ENCODE data around the gene TRAPPC14. TPM values are rescaled to one million over a fixed set of nuclear protein-coding genes. Genes with fewer than 3 reads are reported as not detected.

The TRAPPC14 gene
- total RNA-seq, 1 donor from 2014 or later = 58.1 TPM

DNA sequence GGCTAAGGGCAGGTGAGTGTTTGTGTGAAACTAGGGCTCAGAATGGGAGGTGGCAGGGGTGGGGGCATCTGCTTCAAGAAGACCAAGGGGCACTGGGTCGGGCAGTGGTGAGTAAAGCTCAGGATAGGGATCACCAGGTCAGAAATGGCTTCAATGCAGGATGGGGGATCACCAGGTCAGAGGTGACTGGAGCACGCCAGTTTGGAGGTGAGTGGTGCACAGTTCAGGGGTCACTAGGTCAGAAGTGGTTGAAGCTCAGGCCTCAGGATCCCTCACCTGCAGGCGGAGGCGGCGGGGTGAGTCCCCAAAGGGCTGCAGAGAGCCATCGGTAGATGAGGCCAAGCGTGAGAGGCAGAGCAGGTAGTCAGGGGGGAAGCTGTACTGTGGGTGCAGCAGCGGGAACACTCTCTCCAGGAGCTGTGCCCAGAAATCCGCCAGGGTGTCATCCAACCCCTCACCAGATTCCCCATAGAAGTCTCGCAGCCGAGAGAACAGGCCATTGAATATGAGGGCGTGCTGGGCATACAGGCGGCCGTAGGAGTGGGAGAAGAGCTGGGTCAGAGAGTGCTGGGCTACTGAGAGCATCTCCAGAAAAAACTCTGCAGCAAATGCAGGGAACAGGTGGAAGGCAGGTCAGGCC lies 16.9 kb upstream of the TRAPPC14 start:
- intact Hi-C loops (cut with micrococcal nuclease) = no loop called here

DNA sequence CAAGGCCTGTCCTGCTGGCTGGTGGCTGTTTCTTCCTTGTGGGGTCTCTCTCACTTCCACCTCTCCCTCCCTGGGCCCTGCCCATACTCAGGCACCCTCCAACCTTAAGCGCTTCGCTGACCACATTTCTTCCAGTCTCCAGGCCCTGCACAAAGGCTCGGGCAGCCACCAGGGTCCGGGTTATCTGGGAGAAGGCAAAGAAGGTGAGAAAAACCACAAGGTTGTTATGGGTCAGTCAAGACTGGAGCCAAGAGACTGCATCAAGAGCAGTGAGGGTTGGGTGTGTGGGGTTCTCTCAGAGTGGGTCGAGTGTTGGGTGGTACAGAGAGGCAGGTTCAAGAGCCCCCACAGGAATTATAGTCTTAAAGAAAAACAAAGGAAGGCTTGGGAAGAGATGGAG lies 16.1 kb upstream of the TRAPPC14 start:
- intact Hi-C loops (cut with micrococcal nuclease) = no loop called here

GRCh38 chr7:100173806-100174495 lies 15.4 kb upstream of the TRAPPC14 start:
- intact Hi-C loops (cut with micrococcal nuclease) = no loop called here

DNA sequence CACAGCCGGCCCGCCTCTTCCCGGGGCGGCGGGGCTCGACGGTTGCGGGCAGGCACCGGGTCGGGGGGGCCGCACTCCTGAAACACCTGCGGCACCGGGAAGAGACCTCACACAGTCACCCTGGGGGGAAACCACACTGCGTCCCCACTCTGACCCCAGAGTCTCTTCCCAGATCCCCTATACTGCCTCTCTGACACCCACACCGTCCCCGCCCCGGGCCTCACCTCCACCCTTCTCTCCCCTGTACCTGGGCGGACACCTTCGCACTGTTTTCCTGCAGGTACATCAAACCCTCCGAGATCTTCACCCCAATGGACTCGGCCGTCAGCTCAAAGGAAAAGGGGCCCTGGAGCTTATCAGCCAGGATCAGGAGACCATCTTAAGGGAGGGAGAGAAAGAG lies 13.3 kb upstream of the TRAPPC14 start:
- intact Hi-C loops (cut with micrococcal nuclease) = no loop called here

DNA sequence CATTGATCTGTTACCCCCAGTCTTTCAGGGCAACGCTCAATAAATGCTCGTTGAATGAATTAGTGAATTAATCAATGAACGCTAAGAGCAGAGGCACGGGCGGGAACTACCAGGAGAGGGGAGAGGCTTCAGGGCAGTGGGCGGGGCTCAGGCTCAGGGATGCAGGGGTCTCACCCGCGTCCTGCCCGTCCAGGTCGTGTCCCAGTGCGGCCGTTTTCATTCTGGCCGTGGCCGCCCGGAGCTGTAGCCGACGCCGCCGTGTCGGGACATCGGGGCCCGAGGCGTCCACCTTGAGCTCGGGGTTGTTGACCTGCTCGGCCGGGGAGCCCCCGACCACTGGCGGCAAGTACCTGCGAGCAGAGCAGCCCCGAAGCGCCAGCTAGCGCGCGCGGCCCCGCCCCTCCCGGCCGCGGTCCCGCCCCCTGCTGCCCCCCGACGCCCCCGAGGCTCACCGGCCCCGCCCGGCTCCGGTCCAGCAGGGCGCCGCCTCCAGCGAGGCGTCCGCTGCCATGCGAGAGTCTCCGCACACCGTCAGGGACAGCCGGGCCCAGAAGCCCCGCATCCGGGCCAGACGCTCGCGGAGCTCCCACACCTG lies 12.7 kb upstream of the TRAPPC14 start:
- intact Hi-C loops (cut with micrococcal nuclease) = no loop called here

GRCh38 chr7:100170101-100170897 lies 11.8 kb upstream of the TRAPPC14 start:
- intact Hi-C loops (cut with micrococcal nuclease) = no loop called here

- intact Hi-C loops (cut with micrococcal nuclease) = loop anchor here (2.0 kb wide), 1 partner anchor 40 kb away; no protein-coding TSS in a partner anchor
Measured at GRCh38 chr7:100169147-100169850, 10.8 kb upstream of the TRAPPC14 start.

DNA sequence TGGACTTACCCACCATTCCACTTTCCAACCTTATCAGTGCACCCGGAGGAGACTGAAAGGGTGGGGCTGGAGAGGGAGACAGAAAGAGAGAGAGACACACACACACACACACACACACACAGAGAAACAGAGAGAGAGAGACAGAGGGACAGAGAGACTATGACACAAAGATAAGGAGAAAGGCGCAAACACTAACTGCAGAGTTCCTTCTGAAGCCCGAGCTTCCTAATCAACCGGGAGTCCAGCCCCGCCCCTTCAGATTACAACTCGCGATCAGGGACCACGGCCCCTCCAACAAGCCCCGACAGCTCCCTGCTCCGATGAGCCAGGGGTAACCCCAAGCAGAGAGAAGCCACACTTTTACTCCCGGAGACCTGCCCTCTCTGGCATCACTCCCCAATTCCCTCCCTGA lies 9.4 kb upstream of the TRAPPC14 start:
- intact Hi-C loops (cut with micrococcal nuclease) = loop anchor here (1.0 to 2.0 kb wide), 2 partner anchors 9 to 41 kb away; partner anchors contain the start of genes GPC2 and STAG3

DNA sequence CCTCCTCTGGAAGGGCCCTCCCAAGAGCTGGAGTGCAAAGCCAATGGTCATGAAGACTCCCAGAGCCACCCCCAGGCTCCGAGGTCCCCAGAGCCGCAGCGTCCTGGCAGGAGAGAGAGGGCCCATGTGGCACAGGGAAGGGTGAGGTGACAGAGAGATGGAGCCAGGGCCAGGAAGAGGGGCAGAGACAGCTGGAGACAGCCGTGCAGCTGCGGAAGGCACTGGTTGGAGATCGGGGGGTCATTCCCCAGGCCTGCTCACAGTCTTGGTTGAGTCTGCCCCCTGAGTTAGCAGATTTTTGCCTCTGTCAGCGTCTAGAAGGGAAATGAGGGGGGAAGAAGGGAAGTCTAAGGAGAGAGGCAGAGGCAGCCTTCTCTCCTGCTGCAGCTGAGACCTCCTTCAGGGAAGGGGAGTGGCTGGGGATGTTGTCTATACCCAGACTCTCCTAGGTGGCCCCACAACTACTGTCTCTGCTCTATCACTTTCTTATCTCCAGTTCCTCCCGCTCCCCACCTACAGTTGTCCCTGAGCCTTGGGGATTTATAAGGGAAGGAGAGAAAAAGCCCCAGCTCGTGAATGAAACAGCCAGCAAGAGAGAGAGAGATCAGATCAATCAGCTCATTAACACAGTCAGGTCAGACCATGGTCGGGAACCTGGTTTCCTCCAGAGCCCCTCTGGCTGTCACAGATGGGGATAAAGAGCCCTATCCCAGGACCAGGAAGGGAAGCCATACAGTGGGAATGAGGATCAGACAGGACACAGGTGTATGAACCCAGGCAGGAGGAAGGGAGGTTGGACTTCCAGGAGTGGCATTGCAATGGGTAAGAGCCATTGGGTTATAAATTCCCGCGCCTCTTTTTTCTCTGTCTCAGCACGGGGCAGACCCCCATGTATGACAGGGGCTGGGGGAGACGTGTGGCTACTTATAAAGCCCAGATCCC lies 8.7 kb upstream of the TRAPPC14 start:
- intact Hi-C loops (cut with micrococcal nuclease) = loop anchor here (1.0 kb wide), 1 partner anchor 9 kb away; the partner anchor contains the start of gene TRAPPC14

- intact Hi-C loops (cut with micrococcal nuclease) = loop anchor here (1.0 kb wide), 1 partner anchor 8 kb away; the partner anchor contains the start of gene TRAPPC14
Measured at GRCh38 chr7:100166317-100166940, 7.9 kb upstream of the TRAPPC14 start.

GRCh38 chr7:100163871-100164270 lies 5.3 kb upstream of the TRAPPC14 start:
- intact Hi-C loops (cut with micrococcal nuclease) = no loop called here

GRCh38 chr7:100163006-100163531 lies 4.5 kb upstream of the TRAPPC14 start:
- intact Hi-C loops (cut with micrococcal nuclease) = no loop called here

- intact Hi-C loops (cut with micrococcal nuclease) = no loop called here
Measured at GRCh38 chr7:100160067-100160466, 1.5 kb upstream of the TRAPPC14 start.

DNA sequence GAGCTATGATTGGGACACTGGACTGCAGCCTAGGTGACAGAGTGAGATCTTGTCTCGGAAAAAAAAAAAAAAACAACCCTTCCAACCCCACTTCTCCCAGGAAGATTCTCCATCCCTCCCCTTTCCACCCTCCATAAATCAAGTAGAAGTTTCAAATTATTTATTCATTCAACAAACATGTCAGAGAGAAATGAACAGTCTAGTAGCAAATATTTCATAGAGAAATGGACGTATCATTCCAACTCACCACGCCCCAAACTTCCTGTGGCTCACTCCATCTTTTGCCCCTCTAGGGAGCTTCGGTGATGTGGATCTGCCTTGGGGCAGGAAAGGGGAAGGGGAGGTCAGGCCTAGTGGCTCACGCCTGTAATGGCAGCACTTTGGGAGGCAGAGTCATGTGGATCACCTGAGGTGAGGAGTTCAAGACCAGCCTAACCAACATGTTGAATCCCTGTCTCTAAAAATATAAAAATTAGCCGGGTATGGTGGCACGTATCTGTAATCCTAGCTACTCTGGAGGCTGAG lies 638 bp upstream of the TRAPPC14 start:
- intact Hi-C loops (cut with micrococcal nuclease) = loop anchor here (2.0 kb wide), 2 partner anchors 50 to 62 kb away; no protein-coding TSS in a partner anchor

DNA sequence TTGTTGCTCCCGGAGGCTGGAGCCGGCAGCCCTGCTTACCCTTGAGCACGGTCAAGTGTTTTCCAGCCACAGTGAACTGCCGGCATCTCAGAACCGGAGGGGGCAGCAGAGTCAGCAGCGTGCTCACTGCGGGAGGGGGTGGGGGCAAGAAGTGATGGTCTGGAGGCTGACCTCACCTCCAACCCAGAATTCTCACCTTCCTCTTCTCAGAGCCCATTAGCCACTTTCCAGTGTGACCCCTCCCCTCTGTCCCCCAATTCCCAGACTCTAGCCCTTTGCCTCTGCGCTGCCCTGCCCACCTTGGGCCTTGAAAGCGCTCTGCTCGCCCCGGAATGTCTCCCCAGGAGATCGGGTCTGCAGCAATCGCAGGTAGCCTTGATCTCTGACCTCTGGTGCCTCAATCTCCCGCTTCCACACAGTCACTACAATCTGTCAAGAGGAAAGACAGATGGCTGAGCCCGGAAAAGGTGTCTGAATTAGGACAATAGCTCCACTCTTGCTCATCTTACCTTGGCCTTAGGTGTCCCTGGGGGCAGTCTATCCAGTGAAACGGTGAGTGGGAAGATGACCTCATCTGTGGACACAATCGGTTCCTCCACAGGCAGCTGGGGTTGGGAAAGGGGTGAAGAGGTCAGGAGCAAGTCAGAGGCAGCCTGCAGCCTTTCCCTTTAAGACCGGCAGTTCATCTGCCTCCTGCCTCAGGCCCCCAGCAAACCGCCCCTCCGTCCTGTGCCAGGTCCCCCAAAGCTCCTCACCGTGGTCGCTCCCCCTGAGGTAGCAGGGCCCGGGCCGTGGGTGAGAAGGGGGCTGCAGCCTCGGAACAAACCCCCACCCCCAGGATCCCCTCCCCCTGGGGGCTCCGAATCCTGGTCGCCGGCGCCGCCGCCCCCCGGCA lies 942 bp downstream of the TRAPPC14 start:
- intact Hi-C loops (cut with micrococcal nuclease) = loop anchor here (1.0 to 2.0 kb wide), 5 partner anchors 9 to 63 kb away; partner anchors contain the start of genes GPC2, LAMTOR4 and STAG3

DNA sequence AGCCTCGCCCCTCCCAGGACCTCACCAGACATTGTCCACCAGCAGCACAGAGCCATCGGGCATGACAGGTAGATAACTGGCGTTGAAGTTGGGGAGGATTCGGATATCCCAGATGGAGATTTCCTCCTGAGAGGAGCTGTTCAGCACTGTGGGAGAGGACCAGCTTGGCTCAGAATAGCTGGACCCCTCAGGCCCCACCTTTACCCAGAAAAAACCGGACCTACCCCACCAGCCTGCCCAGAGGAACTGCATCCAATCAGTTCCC lies 1.5 kb downstream of the TRAPPC14 start:
- intact Hi-C loops (cut with micrococcal nuclease) = no loop called here

GRCh38 chr7:100156331-100157068 lies 2.0 kb downstream of the TRAPPC14 start:
- intact Hi-C loops (cut with micrococcal nuclease) = no loop called here

All from T-helper 1 cell treated with Interleukin-12 subunit alpha and Interleukin-12 subunit beta and Interleukin-4 antibody, amounts not matched to agents 30 ng/mL and 1 ng/mL, for 36 hours (primary cell).